ENCODE data around the gene COL7A1.

The COL7A1 gene

GRCh38 chr3:48564667-48565066 lies 30.5 kb downstream of the COL7A1 start:
- Histone ChIP-seq H3K27me3 (ENCODE audit: control insufficient read depth, insufficient read depth, low read length) (no peaks in the 10 kb centered on the region), H3K27ac (ENCODE audit: low read depth, low read length) (no peak overlapping the region), H3K4me1 (ENCODE audit: control insufficient read depth, insufficient read depth, low read length) (peaks cover 8% of the 10 kb centered on the region), H3K4me3 (ENCODE audit: low read length) (no peak overlapping the region), H3K9ac (ENCODE audit: low read length) (no peak overlapping the region), H3K36me3 (ENCODE audit: control insufficient read depth, insufficient read depth, low read length) (no peaks in the 10 kb centered on the region)

DNA sequence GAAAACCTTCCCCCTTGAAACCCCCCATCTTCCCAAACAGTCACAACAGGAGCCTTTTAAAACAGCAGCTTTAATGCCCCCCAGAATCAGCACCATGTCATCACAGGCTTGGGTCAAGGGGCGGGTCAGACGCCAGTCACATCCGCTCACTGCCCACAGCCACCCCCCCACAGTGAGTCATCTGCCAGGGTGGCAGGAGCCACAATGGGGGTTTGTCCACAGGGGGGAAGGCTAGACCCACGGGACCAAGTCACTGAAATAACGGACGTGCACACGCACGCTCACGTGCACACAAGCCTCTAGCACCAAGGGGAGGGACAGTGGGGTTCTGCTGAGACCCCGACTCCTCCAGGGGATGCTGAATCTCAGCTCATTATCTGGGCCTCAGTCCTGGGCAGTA lies 31.1 kb downstream of the COL7A1 start:
- H3K36me3 ChIP-seq (ENCODE audit: control insufficient read depth, insufficient read depth, low read length) = no peaks in the 10 kb centered on the region
- peaks cover 10% of the 10 kb centered on the region for H3K4me1 ChIP-seq (ENCODE audit: control insufficient read depth, insufficient read depth, low read length)
- no peaks in the 10 kb centered on the region for H3K27me3 ChIP-seq (ENCODE audit: control insufficient read depth, insufficient read depth, low read length)
- H3K4me3 ChIP-seq (ENCODE audit: low read length) = no peak overlapping the region
- H3K27ac ChIP-seq (ENCODE audit: low read depth, low read length) = no peak overlapping the region
- no peak overlapping the region for H3K9ac ChIP-seq (ENCODE audit: low read length)

- H3K36me3 ChIP-seq (ENCODE audit: control insufficient read depth, insufficient read depth, low read length) = no peaks in the 10 kb centered on the region
- peaks cover 10% of the 10 kb centered on the region for H3K4me1 ChIP-seq (ENCODE audit: control insufficient read depth, insufficient read depth, low read length)
- H3K4me3 ChIP-seq (ENCODE audit: low read length) = no peak within 1 kb of the TSS
- no peaks in the 10 kb centered on the region for H3K27me3 ChIP-seq (ENCODE audit: control insufficient read depth, insufficient read depth, low read length)
- H3K27ac ChIP-seq (ENCODE audit: low read depth, low read length) = no peak within 1 kb of the TSS
- no peak within 1 kb of the TSS for H3K9ac ChIP-seq (ENCODE audit: low read length)
Measured at GRCh38 chr3:48563382-48563918, 31.7 kb downstream of the COL7A1 start, which contains the start of gene UCN2. TSS of gene UCN2 (minus strand) at chr3:48563781. CDS start at chr3:48563124, 657 bp downstream.

DNA sequence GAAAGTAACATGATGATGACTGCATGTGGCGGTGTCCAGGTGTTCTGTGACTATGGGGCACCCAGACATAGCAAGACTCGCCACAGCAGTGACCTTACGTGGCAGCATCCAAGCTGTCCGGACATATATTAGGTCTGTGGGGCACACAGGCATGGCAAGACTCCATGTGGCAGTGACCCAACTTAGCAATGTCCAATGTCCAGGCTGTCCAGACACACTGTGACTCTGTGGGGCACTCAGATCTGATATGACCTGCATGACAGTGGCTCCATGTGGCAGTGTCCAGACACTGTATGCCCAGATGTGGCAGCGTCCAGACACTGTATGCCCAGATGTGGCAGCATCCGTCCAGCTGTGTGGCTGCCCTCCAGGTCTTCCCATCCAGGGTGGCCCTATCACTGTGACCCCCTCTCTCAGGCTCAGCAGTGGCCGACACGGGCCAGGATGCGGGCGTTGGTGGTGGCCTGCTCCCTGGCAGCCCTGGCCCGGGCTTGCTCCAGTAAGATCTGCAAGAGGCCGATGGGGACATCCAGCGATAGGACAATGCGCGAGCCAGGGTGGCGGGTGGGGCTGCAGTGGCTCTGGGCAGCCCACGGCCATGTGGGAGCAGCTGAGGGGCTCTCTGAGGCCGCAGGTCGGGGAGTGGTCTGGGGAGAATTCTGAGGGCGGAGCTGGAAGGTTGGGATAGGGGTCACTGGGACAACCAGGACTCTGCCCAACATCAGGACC lies 32.6 kb downstream of the COL7A1 start:
- H3K36me3 ChIP-seq (ENCODE audit: control insufficient read depth, insufficient read depth, low read length) = no peaks in the 10 kb centered on the region
- peaks cover 10% of the 10 kb centered on the region for H3K4me1 ChIP-seq (ENCODE audit: control insufficient read depth, insufficient read depth, low read length)
- no peaks in the 10 kb centered on the region for H3K27me3 ChIP-seq (ENCODE audit: control insufficient read depth, insufficient read depth, low read length)
- H3K9ac ChIP-seq (ENCODE audit: low read length) = no peak overlapping the region
- H3K27ac ChIP-seq (ENCODE audit: low read depth, low read length) = no peak overlapping the region
- no peak overlapping the region for H3K4me3 ChIP-seq (ENCODE audit: low read length)

DNA sequence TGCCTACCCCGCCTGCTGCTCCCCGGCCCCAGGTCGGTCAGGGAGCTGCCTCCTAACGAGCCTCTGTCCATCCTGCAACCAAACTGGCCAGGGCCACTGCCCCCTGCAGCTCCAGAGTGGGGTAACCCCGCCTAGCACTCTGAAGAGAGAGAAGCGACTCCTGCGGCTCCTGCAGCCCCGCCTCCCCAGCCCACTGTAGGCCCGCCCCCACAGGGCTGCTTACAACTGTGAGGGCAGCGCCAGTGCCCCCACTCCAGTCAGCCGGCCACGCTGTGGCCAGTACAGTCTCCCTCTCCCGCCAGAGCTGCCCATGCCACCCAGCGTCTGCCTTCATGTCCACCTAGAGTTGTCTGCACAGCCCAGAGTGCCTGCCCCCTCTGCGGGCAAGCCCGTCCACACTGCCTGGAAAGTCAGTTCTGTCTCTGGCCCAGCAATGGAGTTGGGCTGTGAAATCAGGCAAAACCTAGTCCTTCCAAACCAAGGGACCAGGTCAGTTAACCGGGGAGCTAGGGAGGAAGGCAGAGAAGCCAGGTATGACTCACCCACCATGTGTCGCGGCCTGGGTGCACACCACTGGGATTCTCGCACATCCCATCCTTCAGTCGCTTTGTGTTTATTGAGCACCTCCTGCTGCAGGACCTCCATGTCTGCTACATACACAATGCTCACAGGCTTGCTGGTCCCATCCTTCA lies 33.9 kb downstream of the COL7A1 start:
- H3K4me3 ChIP-seq (ENCODE audit: low read length) = peak overlapping the region; percentile 52
- peaks cover 10% of the 10 kb centered on the region for H3K4me1 ChIP-seq (ENCODE audit: control insufficient read depth, insufficient read depth, low read length)
- H3K27ac ChIP-seq (ENCODE audit: low read depth, low read length) = peak overlapping the region; percentile 48
- H3K9ac ChIP-seq (ENCODE audit: low read length) = no peak overlapping the region
- H3K36me3 ChIP-seq (ENCODE audit: control insufficient read depth, insufficient read depth, low read length) = no peaks in the 10 kb centered on the region
- H3K27me3 ChIP-seq (ENCODE audit: control insufficient read depth, insufficient read depth, low read length) = no peaks in the 10 kb centered on the region

- H3K4me3 ChIP-seq (ENCODE audit: low read length) = peak overlapping the region; percentile 52
- H3K4me1 ChIP-seq (ENCODE audit: control insufficient read depth, insufficient read depth, low read length) = peaks cover 10% of the 10 kb centered on the region
Measured at GRCh38 chr3:48560648-48561018, 34.5 kb downstream of the COL7A1 start.

GRCh38 chr3:48558493-48559134 lies 36.5 kb downstream of the COL7A1 start:
- peak overlapping the region; percentile 21 for H3K27ac ChIP-seq (ENCODE audit: low read depth, low read length)
- H3K27me3 ChIP-seq (ENCODE audit: control insufficient read depth, insufficient read depth, low read length) = no peaks in the 10 kb centered on the region
- peaks cover 10% of the 10 kb centered on the region for H3K4me1 ChIP-seq (ENCODE audit: control insufficient read depth, insufficient read depth, low read length)
- no peak overlapping the region for H3K9ac ChIP-seq (ENCODE audit: low read length)
- H3K36me3 ChIP-seq (ENCODE audit: control insufficient read depth, insufficient read depth, low read length) = no peaks in the 10 kb centered on the region
- H3K4me3 ChIP-seq (ENCODE audit: low read length) = no peak overlapping the region

More at GRCh38 chr3:48560648-48561018, 34.5 kb downstream of the COL7A1 start:
- no peaks in the 10 kb centered on the region for H3K27me3 ChIP-seq (ENCODE audit: control insufficient read depth, insufficient read depth, low read length)
- peak overlapping the region; percentile 48 for H3K27ac ChIP-seq (ENCODE audit: low read depth, low read length)
- no peak overlapping the region for H3K9ac ChIP-seq (ENCODE audit: low read length)
- no peaks in the 10 kb centered on the region for H3K36me3 ChIP-seq (ENCODE audit: control insufficient read depth, insufficient read depth, low read length)

- Histone ChIP-seq H3K36me3 (ENCODE audit: control insufficient read depth, insufficient read depth, low read length) (no peaks in the 10 kb centered on the region), H3K27ac (ENCODE audit: low read depth, low read length) (peak within 1 kb of the TSS; percentile 74), H3K9ac (ENCODE audit: low read length) (peak within 1 kb of the TSS; percentile 30), H3K4me3 (ENCODE audit: low read length) (peak within 1 kb of the TSS; percentile 89), H3K27me3 (ENCODE audit: control insufficient read depth, insufficient read depth, low read length) (no peaks in the 10 kb centered on the region), H3K4me1 (ENCODE audit: control insufficient read depth, insufficient read depth, low read length) (peaks cover 10% of the 10 kb centered on the region)
Measured at GRCh38 chr3:48556796-48557626, 38.1 kb downstream of the COL7A1 start, which contains the start of gene PFKFB4. TSS of gene PFKFB4 (minus strand) at chr3:48556803. CDS start at chr3:48556777, 26 bp downstream.

GRCh38 chr3:48555949-48556795 lies 39.0 kb downstream of the COL7A1 start:
- H3K36me3 ChIP-seq (ENCODE audit: control insufficient read depth, insufficient read depth, low read length) = no peaks in the 10 kb centered on the region
- H3K27ac ChIP-seq (ENCODE audit: low read depth, low read length) = peak overlapping the region; percentile 15
- H3K9ac ChIP-seq (ENCODE audit: low read length) = peak overlapping the region; percentile 30
- H3K27me3 ChIP-seq (ENCODE audit: control insufficient read depth, insufficient read depth, low read length) = no peaks in the 10 kb centered on the region
- peak overlapping the region; percentile 57 for H3K4me3 ChIP-seq (ENCODE audit: low read length)
- H3K4me1 ChIP-seq (ENCODE audit: control insufficient read depth, insufficient read depth, low read length) = peaks cover 8% of the 10 kb centered on the region

DNA sequence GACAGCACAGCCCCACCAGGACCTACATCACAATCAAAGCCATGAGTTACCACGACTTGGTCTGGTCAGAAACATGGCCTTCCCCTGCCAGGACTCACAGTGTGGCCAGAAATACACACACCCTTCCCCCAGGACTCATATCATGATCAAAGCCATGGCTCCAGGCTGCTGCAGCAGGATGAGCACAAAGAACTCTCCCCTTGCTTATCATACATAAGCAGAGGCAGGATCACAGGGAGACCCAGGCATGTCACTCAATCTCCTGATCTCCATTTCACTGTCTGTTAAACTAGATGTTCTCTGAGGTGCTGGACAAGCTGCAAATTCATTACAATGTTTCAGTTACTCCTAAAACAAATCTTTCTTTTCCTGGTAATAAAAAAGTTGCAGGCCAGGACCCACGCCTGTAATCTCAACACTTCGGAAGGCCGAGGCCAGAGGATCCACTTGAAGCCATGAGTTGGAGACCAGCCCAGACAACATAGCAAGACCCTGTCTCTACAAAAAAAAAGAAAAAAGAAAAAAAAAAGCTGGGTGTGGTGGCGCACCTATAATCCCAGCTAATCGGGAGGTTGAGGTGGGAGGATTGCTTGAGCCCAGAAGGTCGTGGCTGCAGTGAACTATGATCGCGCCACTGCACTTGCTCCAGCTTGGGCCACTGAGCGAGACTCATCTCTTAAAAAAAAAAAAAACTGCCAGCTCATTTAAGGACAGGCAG lies 39.7 kb downstream of the COL7A1 start:
- Histone ChIP-seq H3K4me1 (ENCODE audit: control insufficient read depth, insufficient read depth, low read length) (peaks cover 5% of the 10 kb centered on the region), H3K4me3 (ENCODE audit: low read length) (peak overlapping the region; percentile 57), H3K36me3 (ENCODE audit: control insufficient read depth, insufficient read depth, low read length) (no peaks in the 10 kb centered on the region), H3K27me3 (ENCODE audit: control insufficient read depth, insufficient read depth, low read length) (no peaks in the 10 kb centered on the region), H3K9ac (ENCODE audit: low read length) (no peak overlapping the region), H3K27ac (ENCODE audit: low read depth, low read length) (no peak overlapping the region)
